ENCODE measurements around the gene ZNF609.

ZNF609 gene

DNA sequence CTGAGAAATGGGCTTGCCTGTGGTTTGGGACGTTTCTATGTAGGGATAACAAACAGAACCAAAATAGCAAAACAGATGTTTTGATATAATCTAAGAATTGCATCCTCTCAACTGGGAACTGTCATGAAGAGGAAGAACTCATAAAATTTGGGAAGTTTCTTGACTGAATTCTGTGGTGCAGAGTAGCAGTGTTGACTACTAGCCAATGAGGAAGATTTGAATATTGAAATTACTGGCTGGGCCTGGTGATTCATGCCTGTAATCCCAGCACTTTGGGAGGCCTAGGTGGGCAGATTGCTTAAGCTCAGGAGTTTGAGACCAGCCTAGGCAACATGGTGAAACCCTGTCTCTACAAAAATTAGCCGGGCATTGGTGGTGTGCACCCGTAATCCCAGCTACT lies 42.2 kb downstream of the ZNF609 start:
- DNase-seq (ENCODE audit: extremely low read depth, low read depth) = no peak
- TF ChIP-seq, protein P1, sequence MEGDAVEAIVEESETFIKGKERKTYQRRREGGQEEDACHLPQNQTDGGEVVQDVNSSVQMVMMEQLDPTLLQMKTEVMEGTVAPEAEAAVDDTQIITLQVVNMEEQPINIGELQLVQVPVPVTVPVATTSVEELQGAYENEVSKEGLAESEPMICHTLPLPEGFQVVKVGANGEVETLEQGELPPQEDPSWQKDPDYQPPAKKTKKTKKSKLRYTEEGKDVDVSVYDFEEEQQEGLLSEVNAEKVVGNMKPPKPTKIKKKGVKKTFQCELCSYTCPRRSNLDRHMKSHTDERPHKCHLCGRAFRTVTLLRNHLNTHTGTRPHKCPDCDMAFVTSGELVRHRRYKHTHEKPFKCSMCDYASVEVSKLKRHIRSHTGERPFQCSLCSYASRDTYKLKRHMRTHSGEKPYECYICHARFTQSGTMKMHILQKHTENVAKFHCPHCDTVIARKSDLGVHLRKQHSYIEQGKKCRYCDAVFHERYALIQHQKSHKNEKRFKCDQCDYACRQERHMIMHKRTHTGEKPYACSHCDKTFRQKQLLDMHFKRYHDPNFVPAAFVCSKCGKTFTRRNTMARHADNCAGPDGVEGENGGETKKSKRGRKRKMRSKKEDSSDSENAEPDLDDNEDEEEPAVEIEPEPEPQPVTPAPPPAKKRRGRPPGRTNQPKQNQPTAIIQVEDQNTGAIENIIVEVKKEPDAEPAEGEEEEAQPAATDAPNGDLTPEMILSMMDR (IDR thresholded peaks at IDR 0.05; ENCODE audit: low read depth, low read length, missing control alignments) = no peak
- no peak overlapping the region for H3K4me3 ChIP-seq (replicated peaks; ENCODE audit: low read depth, low read length)

- no peak for DNase-seq (ENCODE audit: extremely low read depth, low read depth)
- H3K4me3 ChIP-seq (replicated peaks; ENCODE audit: low read depth, low read length) = no peak overlapping the region
- TF ChIP-seq, protein P1 (IDR thresholded peaks at IDR 0.05; ENCODE audit: low read depth, low read length, missing control alignments) = no peak
Observed at GRCh38 chr15:64503197-64503596, 42.8 kb downstream of the ZNF609 start.

GRCh38 chr15:64503640-64504039 lies 43.3 kb downstream of the ZNF609 start:
- no peak for DNase-seq (ENCODE audit: extremely low read depth, low read depth)
- TF ChIP-seq, protein P1 (IDR thresholded peaks at IDR 0.05; ENCODE audit: low read depth, low read length, missing control alignments) = no peak
- H3K4me3 ChIP-seq (replicated peaks; ENCODE audit: low read depth, low read length) = no peak overlapping the region

DNA sequence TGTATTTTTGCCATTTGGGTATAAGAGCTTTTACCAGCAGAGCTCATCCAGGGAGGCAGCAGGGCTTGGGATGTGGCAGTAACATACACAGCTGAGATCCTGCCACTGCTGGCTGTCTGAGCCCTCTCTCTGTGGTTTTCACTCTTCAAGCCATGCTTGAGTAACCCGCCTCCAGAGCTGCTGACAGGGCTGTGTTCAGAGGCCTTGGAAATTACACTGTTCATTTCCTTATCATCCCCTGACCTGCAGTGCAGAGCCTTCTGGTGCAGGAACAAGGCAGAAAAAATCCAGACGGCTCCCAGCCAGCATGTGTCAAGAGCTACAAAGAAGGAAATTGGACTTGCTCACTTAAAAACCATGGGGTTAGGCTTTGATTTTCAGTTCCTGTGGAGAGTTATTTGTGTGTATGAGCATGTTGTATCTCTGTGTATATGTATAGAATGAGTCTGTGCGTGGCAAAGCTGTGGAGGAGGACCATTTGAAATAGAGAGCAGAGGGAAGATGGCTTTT lies 47.0 kb downstream of the ZNF609 start:
- TF ChIP-seq, protein P1 (IDR thresholded peaks at IDR 0.05; ENCODE audit: low read depth, low read length, missing control alignments) = no peak
- H3K4me3 ChIP-seq (replicated peaks; ENCODE audit: low read depth, low read length) = no peak overlapping the region
- DNase-seq (ENCODE audit: extremely low read depth, low read depth) = no peak

DNA sequence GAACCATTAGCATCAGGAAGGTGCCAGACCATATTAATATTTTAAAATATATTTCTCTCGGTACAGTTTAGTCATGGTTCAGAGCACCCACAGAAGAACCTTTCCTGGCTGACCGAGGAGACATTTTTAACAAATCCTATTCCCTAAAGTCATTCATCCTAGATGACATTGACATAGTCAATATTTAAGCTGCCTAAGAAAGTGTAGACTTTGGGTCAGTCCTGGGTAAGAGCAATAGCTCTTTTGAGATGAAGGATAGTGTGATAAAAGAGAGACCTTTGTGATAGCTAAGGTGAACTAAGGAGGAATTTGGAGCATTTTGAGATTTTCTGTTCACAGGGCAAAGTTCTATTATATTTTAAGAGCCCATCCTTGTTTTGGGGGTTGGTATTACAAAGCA lies 47.5 kb downstream of the ZNF609 start:
- TF ChIP-seq, protein P1 (IDR thresholded peaks at IDR 0.05; ENCODE audit: low read depth, low read length, missing control alignments) = no peak
- DNase-seq (ENCODE audit: extremely low read depth, low read depth) = no peak
- no peak overlapping the region for H3K4me3 ChIP-seq (replicated peaks; ENCODE audit: low read depth, low read length)

GRCh38 chr15:64513823-64514222 lies 53.4 kb downstream of the ZNF609 start:
- DNase-seq (ENCODE audit: extremely low read depth, low read depth) = no peak
- TF ChIP-seq, protein P1 (IDR thresholded peaks at IDR 0.05; ENCODE audit: low read depth, low read length, missing control alignments) = no peak
- H3K4me3 ChIP-seq (replicated peaks; ENCODE audit: low read depth, low read length) = no peak overlapping the region

GRCh38 chr15:64515196-64515595 lies 54.8 kb downstream of the ZNF609 start:
- no peak overlapping the region for H3K4me3 ChIP-seq (replicated peaks; ENCODE audit: low read depth, low read length)
- TF ChIP-seq, protein P1 (IDR thresholded peaks at IDR 0.05; ENCODE audit: low read depth, low read length, missing control alignments) = no peak
- no peak for DNase-seq (ENCODE audit: extremely low read depth, low read depth)

All from HFF-Myc (cell line).